Activated T-cell treated with anti-CD3 and anti-CD28 coated beads, Interleukin-2, amount 50 U/mL, for 72 hours (primary cell): Measurements from ENCODE around the gene KAT6B. TPM values are rescaled to one million over a fixed set of nuclear protein-coding genes. Genes with fewer than 3 reads are reported as not detected.

ENCODE experiments used
- ATAC-seq, 2 donors: fragments of 150-1000 bp; cut with Tn5 transposase; replicated peaks in 1 of 2; 2 replicates each; pipeline ENCODE4 v1.10.0; 2021; ENCODE audit warnings: moderate library complexity in 2 of 2, mild to moderate bottlenecking in 1 of 2
- DNase-seq, 2 donors: peaks; one replicate each; pipeline ENCODE4 v3.0.0; 2021 to 2022; ENCODE audit warnings: mixed read lengths in 1 of 2
- H3K27ac Mint-ChIP-seq: one replicate; pipeline ENCODE4 v1.8.0; 2022; ENCODE audit warnings: mild to moderate bottlenecking, moderate library complexity, mixed read lengths
- H3K27me3 Mint-ChIP-seq: one replicate; pipeline ENCODE4 v1.8.0; 2022; ENCODE audit warnings: low read depth, mixed read lengths
- H3K36me3 Mint-ChIP-seq, 2 donors: one replicate each; pipeline ENCODE4 v1.8.0; 2022; ENCODE audit warnings: mixed read lengths in 2 of 2, mild to moderate bottlenecking in 1 of 2; ENCODE audit not compliant: insufficient read depth in 2 of 2
- H3K4me1 Mint-ChIP-seq: one replicate; pipeline ENCODE4 v1.8.0; 2022; ENCODE audit warnings: low read depth, mixed read lengths
- H3K4me3 Mint-ChIP-seq, 2 donors: one replicate each; pipeline ENCODE4 v1.8.0; 2022; ENCODE audit warnings: mild to moderate bottlenecking in 2 of 2, mixed read lengths in 2 of 2, moderate library complexity in 2 of 2
- H3K9me3 Mint-ChIP-seq, 2 donors: one replicate each; pipeline ENCODE4 v1.8.0; 2022; ENCODE audit warnings: mixed read lengths in 2 of 2
- total RNA-seq, 2 donors: library from RNA; stranded (reverse); gene quantifications; one replicate each; pipeline ENCODE4 v1.2.3, GENCODE V29; 2022

KAT6B gene
- total RNA-seq, 2 donors from 2014 or later: 27.9 to 29.8 TPM

- ATAC-seq (peak; percentile 1 to 2), DNase-seq (no peak)
- peak overlapping the region; percentile 95 for H3K27ac Mint-ChIP-seq
- H3K4me1 Mint-ChIP-seq: peaks cover 66% of the 10 kb centered on the region
- H3K9me3 Mint-ChIP-seq: no peaks in the 10 kb centered on the region
- H3K4me3 Mint-ChIP-seq: peak overlapping the region; percentile 87 to 99
- peaks cover 0 to 4% of the 10 kb centered on the region in 2 donors for H3K36me3 Mint-ChIP-seq
- no peaks in the 10 kb centered on the region for H3K27me3 Mint-ChIP-seq
Measured at GRCh38 chr10:74827045-74827441, 643 bp downstream of the KAT6B start.

- H3K4me3 Mint-ChIP-seq: peak overlapping the region; percentile 87 to 99
- ATAC-seq (no peak), DNase-seq (no peak)
- no peaks in the 10 kb centered on the region for H3K9me3 Mint-ChIP-seq
- no peaks in the 10 kb centered on the region for H3K27me3 Mint-ChIP-seq
- peaks cover 60% of the 10 kb centered on the region for H3K4me1 Mint-ChIP-seq
- H3K36me3 Mint-ChIP-seq: peaks cover 0 to 4% of the 10 kb centered on the region in 2 donors
- peak overlapping the region; percentile 95 for H3K27ac Mint-ChIP-seq
Measured at GRCh38 chr10:74827694-74828093, 1.3 kb downstream of the KAT6B start.

GRCh38 chr10:74828946-74829345, 2.5 kb downstream of the KAT6B start:
- no peaks in the 10 kb centered on the region for H3K9me3 Mint-ChIP-seq
- H3K27ac Mint-ChIP-seq: peak overlapping the region; percentile 74
- peaks cover 0 to 4% of the 10 kb centered on the region in 2 donors for H3K36me3 Mint-ChIP-seq
- DNase-seq (no peak), ATAC-seq (no peak)
- H3K4me3 Mint-ChIP-seq: peak overlapping the region; percentile 15 to 99
- peaks cover 52% of the 10 kb centered on the region for H3K4me1 Mint-ChIP-seq
- H3K27me3 Mint-ChIP-seq: no peaks in the 10 kb centered on the region

GRCh38 chr10:74831518-74832120, 5.2 kb downstream of the KAT6B start:
- DNase-seq: no peak
- Mint-ChIP-seq H3K4me3 (peak overlapping the region in 1 of 2 donors; percentile 36), H3K36me3 (peaks cover 0 to 3% of the 10 kb centered on the region in 2 donors), H3K27me3 (no peaks in the 10 kb centered on the region), H3K9me3 (no peaks in the 10 kb centered on the region), H3K27ac (peak overlapping the region; percentile 64), H3K4me1 (peaks cover 52% of the 10 kb centered on the region)
- ATAC-seq: no peak

DNA sequence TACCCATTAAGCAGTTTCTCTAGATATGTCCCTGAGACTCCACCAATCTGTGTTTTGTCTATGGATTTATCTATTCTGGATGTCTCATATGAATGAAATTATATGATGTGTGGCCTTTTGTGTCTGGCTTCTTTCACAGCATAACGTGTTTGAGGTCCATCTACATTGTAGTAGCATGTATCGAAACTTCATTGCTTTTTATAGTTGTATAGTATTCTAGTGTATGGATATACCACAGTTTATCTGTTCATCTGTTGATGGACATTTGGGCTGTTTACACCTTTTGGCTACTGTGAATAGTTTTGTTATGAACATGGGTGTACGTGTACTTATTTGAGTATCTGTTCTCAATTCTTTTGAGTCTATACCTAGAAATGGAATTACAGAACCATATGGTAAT, 9.6 kb downstream of the KAT6B start:
- H3K27me3 Mint-ChIP-seq: no peaks in the 10 kb centered on the region
- H3K9me3 Mint-ChIP-seq: no peaks in the 10 kb centered on the region
- no peak overlapping the region for H3K4me3 Mint-ChIP-seq
- peaks cover 0 to 8% of the 10 kb centered on the region in 2 donors for H3K36me3 Mint-ChIP-seq
- ATAC-seq: no peak
- no peak for DNase-seq
- no peak overlapping the region for H3K27ac Mint-ChIP-seq
- peaks cover 39% of the 10 kb centered on the region for H3K4me1 Mint-ChIP-seq

DNA sequence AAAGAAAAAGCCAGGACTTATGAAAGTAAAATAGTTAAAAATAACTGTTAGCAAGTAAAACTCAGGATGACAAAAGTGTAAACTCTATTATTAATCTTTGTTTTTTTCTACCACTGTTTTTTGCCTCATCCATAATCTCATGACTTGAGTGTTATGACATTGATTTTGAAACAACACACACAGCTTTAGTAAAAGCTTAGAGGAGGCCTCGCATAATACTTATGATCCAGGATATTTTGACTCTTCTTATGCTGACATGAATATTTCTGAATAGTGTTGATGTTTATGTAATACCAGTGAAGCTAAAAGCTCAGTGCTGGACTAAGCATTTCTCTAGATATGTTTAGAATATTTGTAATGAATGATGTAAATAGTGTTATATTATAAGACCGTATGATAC, 10.5 kb downstream of the KAT6B start:
- H3K36me3 Mint-ChIP-seq: peaks cover 0 to 8% of the 10 kb centered on the region in 2 donors
- DNase-seq (no peak), ATAC-seq (no peak)
- no peaks in the 10 kb centered on the region for H3K9me3 Mint-ChIP-seq
- H3K4me3 Mint-ChIP-seq: no peak overlapping the region
- H3K4me1 Mint-ChIP-seq: peaks cover 33% of the 10 kb centered on the region
- H3K27me3 Mint-ChIP-seq: no peaks in the 10 kb centered on the region
- H3K27ac Mint-ChIP-seq: no peak overlapping the region

DNA sequence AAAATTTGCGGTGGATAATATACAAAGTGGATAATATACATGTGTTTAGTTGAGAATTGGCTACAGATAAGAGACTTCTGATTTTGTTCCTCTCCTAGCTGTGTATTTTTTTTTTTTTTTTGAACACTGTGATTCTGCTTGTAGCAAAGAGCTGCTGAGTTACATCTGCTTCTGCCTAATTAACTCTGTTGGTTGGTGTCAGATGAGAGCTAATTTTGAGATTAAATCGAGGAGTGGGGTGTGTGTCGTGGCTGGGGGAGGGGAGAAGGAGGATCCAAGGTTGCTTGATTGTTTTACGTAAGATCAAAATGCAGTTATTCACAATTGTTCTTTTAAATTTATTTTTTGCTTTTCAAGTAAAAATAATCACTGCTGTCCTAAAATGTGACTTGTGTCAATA, 11.3 kb downstream of the KAT6B start:
- Mint-ChIP-seq H3K4me1 (peaks cover 32% of the 10 kb centered on the region), H3K27ac (no peak overlapping the region), H3K4me3 (no peak overlapping the region), H3K27me3 (no peaks in the 10 kb centered on the region), H3K36me3 (peaks cover 0 to 11% of the 10 kb centered on the region in 2 donors), H3K9me3 (no peaks in the 10 kb centered on the region)
- no peak for ATAC-seq
- no peak for DNase-seq

- no peak for DNase-seq
- H3K4me3 Mint-ChIP-seq: no peak overlapping the region
- H3K36me3 Mint-ChIP-seq: peaks cover 0 to 12% of the 10 kb centered on the region in 2 donors
- H3K27me3 Mint-ChIP-seq: no peaks in the 10 kb centered on the region
- no peak for ATAC-seq
- H3K9me3 Mint-ChIP-seq: no peaks in the 10 kb centered on the region
- no peak overlapping the region for H3K27ac Mint-ChIP-seq
- H3K4me1 Mint-ChIP-seq: peaks cover 29% of the 10 kb centered on the region
Measured at GRCh38 chr10:74839708-74840107, 13.3 kb downstream of the KAT6B start.

DNA sequence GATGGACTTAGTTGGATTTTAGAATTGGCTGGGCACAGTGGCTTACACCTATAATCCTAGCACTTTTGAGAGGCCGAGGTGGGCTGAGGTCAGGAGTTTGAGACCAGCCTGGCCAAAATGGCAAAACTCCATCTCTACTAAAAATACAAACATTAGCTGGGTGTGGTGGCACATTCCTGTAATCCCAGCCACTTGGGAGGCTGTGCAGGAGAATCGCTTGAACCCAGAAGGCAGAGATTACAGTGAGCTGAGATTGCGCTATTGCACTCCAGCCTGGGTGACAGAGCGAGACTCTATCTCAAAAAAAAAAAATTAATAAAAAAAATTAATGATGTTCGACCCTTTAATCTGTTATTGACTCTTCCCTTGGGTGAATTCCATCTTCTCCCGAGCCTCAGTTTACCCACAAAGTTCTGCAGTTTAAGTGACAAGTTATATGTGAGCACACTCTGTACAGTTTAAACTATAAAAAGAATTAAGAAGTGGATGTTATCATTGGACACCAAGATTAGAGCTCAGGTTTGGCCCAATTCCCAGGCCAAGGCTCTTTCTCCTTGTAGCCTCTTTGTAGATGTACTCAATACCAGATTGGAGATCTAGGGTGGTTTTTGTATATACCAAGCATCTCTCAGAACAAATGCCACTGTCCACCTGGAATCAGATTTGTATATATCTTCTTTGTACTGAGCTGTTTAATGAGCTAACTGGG, 15.0 kb downstream of the KAT6B start:
- Mint-ChIP-seq H3K9me3 (no peaks in the 10 kb centered on the region), H3K4me3 (no peak overlapping the region), H3K27me3 (no peaks in the 10 kb centered on the region), H3K4me1 (peaks cover 25% of the 10 kb centered on the region), H3K36me3 (peaks cover 0 to 11% of the 10 kb centered on the region in 2 donors), H3K27ac (no peak overlapping the region)
- DNase-seq (no peak), ATAC-seq (no peak)

GRCh38 chr10:74842301-74842954, 16.0 kb downstream of the KAT6B start:
- Mint-ChIP-seq H3K27ac (peak overlapping the region; percentile 36), H3K36me3 (peaks cover 0 to 11% of the 10 kb centered on the region in 2 donors), H3K4me1 (peaks cover 32% of the 10 kb centered on the region), H3K9me3 (no peaks in the 10 kb centered on the region), H3K27me3 (no peaks in the 10 kb centered on the region), H3K4me3 (no peak overlapping the region)
- no peak for ATAC-seq
- DNase-seq: no peak

DNA sequence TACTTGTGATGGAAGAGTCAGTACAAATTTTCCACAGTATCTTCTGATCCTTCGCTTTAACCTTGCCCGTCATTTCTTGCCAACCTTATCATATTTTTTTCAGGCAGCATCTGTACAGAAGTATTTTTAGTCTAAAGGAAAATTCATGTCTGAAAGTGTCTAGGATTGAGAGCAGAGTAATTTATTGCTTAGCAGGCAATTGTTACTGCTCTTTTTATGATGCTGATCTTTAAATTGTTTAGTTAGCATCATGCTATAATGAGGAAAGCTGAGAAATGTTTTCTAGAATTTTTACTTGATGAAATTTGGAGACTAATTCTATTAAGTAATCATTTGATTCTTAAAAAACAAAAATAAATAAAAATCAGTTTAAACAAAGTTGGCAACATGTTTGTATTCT, 20.6 kb downstream of the KAT6B start:
- no peak for ATAC-seq
- Mint-ChIP-seq H3K27me3 (no peaks in the 10 kb centered on the region), H3K4me1 (peaks cover 20% of the 10 kb centered on the region), H3K4me3 (no peak overlapping the region), H3K9me3 (no peaks in the 10 kb centered on the region), H3K27ac (no peak overlapping the region), H3K36me3 (peaks cover 0 to 6% of the 10 kb centered on the region in 2 donors)
- DNase-seq: no peak

GRCh38 chr10:74851831-74852230, 25.4 kb downstream of the KAT6B start:
- no peaks in the 10 kb centered on the region for H3K9me3 Mint-ChIP-seq
- peak overlapping the region; percentile 67 for H3K27ac Mint-ChIP-seq
- peaks cover 44% of the 10 kb centered on the region for H3K4me1 Mint-ChIP-seq
- no peaks in the 10 kb centered on the region for H3K27me3 Mint-ChIP-seq
- ATAC-seq (no peak), DNase-seq (no peak)
- H3K36me3 Mint-ChIP-seq: peaks cover 2 to 4% of the 10 kb centered on the region in 2 donors
- H3K4me3 Mint-ChIP-seq: no peak overlapping the region

DNA sequence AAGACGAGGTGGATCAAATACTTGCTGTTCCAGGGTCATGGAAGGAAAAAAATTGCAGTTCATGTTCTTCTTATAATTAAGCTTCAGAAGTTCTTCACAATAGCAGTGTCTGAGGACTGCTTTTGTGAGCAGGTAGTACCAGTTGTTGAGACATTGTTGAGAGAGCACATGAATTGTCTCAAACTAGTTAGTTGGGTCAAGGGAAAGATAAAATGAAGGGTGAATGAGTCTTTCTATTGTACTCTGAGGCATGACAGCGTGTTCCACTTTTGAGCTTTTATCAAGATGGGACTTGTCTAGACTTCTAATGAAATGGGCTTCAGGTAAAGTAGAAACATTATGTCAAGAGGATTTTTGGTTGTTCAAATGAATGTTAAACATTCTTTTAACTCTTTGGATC, 26.0 kb downstream of the KAT6B start:
- Mint-ChIP-seq H3K27ac (peak overlapping the region; percentile 67), H3K9me3 (no peaks in the 10 kb centered on the region), H3K27me3 (no peaks in the 10 kb centered on the region), H3K36me3 (peaks cover 2 to 6% of the 10 kb centered on the region in 2 donors), H3K4me1 (peaks cover 43% of the 10 kb centered on the region), H3K4me3 (peak overlapping the region in 1 of 2 donors; percentile 25)
- ATAC-seq: no peak
- DNase-seq: no peak
